PC-3 (cell line): ENCODE results near the gene SLC38A10. TPM values are rescaled to one million over a fixed set of nuclear protein-coding genes. Genes with fewer than 3 reads are reported as not detected.

Experiments used
- ATAC-seq: fragments of 200-7000 bp; cut with Tn5 transposase; 2 replicates; pipeline ENCODE4 v1.9.1; 2020; ENCODE audit warnings: mild to moderate bottlenecking, moderate library complexity
- BruUV-seq: library from RNA; stranded (reverse); fragments of 400-500 nt; replicated peaks from 2 replicates; lab custom pipeline; 2021; lab: Mats Ljungman, UMichigan
- CTCF ChIA-PET: fragments of 300-600 bp; sonication (Branson Sonifier 250); formaldehyde crosslinking; loops from one replicate; lab custom pipeline; 2022; ENCODE audit warnings: antibody characterized with exemption; lab: Charles Lee
- POLR2A ChIA-PET: fragments of 300-600 bp; sonication (Branson Sonifier 250); formaldehyde crosslinking; loops from one replicate; lab custom pipeline; 2022; ENCODE audit warnings: antibody characterized with exemption; ENCODE audit not compliant: unreplicated experiment; lab: Charles Lee
- DNase-seq: peaks from one replicate; pipeline ENCODE4 v3.0.0-alpha.2; 2015
- H2AFZ ChIP-seq: fragments of 300-600 bp; sonication (generic); 2 replicates; pipeline ENCODE4 v1.6.0; 2016; ENCODE audit warnings: antibody characterized with exemption, low read length
- H3F3A ChIP-seq: fragments of 300-600 bp; sonication (generic); one replicate; pipeline ENCODE4 v1.6.0; 2017; ENCODE audit warnings: antibody characterized with exemption, low read length, control low read depth, mild to moderate bottlenecking; ENCODE audit not compliant: unreplicated experiment
- H3K27ac ChIP-seq: fragments of 300-600 bp; sonication (generic); 2 replicates; pipeline ENCODE4 v1.5.1; 2016; ENCODE audit warnings: mild to moderate bottlenecking, low read length
- H3K27me3 ChIP-seq: fragments of 300-600 bp; sonication (generic); 2 replicates; pipeline ENCODE4 v1.6.1; 2016; ENCODE audit warnings: low read length, mixed read lengths
- H3K36me3 ChIP-seq: fragments of 300-600 bp; sonication (generic); 2 replicates; pipeline ENCODE4 v1.6.1; 2016; ENCODE audit warnings: low read depth, mixed run types, low read length, mixed read lengths
- H3K4me1 ChIP-seq: fragments of 300-600 bp; sonication (generic); 2 replicates; pipeline ENCODE4 v1.5.1; 2016; ENCODE audit warnings: low read length; ENCODE audit not compliant: insufficient read depth
- H3K4me2 ChIP-seq: fragments of 300-600 bp; sonication (generic); 2 replicates; pipeline ENCODE4 v1.6.0; 2016; ENCODE audit warnings: low read length
- H3K4me3 ChIP-seq: fragments of 300-600 bp; sonication (generic); 2 replicates; pipeline ENCODE4 v1.5.1; 2016; ENCODE audit warnings: mild to moderate bottlenecking, low read length, mixed read lengths
- H3K79me2 ChIP-seq: fragments of 300-600 bp; sonication (generic); 2 replicates; pipeline ENCODE4 v1.6.1; 2017; ENCODE audit warnings: low read length, mixed read lengths
- H3K9ac ChIP-seq: fragments of 300-600 bp; sonication (generic); 2 replicates; pipeline ENCODE4 v1.6.0; 2016; ENCODE audit warnings: mild to moderate bottlenecking, low read length
- H3K9me2 ChIP-seq: fragments of 300-600 bp; sonication (generic); replicated peaks from 2 replicates; pipeline ENCODE4 v1.6.1; 2016; ENCODE audit warnings: mixed run types, low read length, mixed read lengths
- H3K9me3 ChIP-seq: fragments of 300-600 bp; sonication (generic); 2 replicates; pipeline ENCODE4 v1.6.1; 2016; ENCODE audit warnings: low read length, mixed read lengths
- H4K20me1 ChIP-seq: fragments of 300-600 bp; sonication (generic); 2 replicates; pipeline ENCODE4 v1.6.1; 2016; ENCODE audit warnings: low read length, mixed read lengths
- EZH2 ChIP-seq: fragments of 300-600 bp; sonication (generic); IDR thresholded peaks from one replicate; pipeline ENCODE4 v1.6.1; 2017; ENCODE audit warnings: antibody characterized with exemption, mild to moderate bottlenecking, low read length; ENCODE audit not compliant: unreplicated experiment
- EZH2phosphoT487 ChIP-seq: fragments of 300-600 bp; sonication (generic); IDR thresholded peaks from 2 replicates; pipeline ENCODE4 v1.6.1; 2018; ENCODE audit warnings: mild to moderate bottlenecking, antibody characterized with exemption, low read length, borderline replicate concordance
- intact Hi-C: fragments of 100-400 bp; cut with micrococcal nuclease; formaldehyde crosslinking; loops from 2 replicates; pipeline ENCODE4 v1.9.0; 2023
- total RNA-seq: library from RNA; depleted of rRNA; stranded (reverse); fragments of >200 nt; gene quantifications from 2 replicates; pipeline ENCODE4 v1.2.3, GENCODE V29; 2014
- TF ChIP-seq, protein P1 (sequence below): fragments of 300-600 bp; sonication (generic); conservative IDR thresholded peaks from 2 replicates; pipeline ENCODE4 v1.5.1; 2017; ENCODE audit warnings: antibody characterized with exemption, low read depth, mild to moderate bottlenecking, low read length

The SLC38A10 gene
- total RNA-seq, 1 experiment from 2014 or later: 77.8 TPM

DNA sequence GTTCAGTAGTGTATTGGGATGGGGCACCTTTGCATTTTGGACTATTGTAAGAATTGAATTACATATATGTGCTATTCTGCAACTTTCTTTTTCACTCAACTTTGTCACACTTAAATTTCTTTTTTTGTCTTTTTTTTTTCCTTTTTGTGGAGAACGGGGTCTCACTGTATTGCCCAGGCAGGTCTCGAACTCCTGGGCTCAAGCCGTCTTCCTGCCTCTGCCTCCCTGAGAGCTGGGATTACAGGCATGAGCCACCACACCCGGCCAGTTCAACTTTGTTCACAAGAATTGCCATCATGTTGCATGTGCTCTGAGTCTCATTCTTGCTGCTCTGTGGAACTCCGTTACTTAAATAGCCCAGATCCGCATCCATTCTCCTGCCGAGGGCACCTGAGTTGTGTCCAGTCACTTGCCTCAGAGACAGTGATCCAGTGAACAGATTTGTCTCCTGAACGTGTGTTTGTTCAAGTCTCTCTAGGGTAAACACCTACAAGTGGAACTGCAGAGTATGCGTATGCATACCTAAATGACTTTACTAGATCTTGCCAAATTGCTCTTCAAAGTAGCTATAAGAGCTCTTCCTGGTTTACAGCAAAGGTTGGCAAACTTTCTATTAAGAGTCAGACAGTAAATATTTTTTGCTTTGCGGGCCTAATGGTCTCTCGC, 3.4 kb upstream of the SLC38A10 start:
- Histone ChIP-seq H4K20me1 (no peaks in the 10 kb centered on the region), H3K27ac (no peak overlapping the region), H3K9me2 (no peaks in the 10 kb centered on the region), H3K79me2 (peaks cover 24% of the 10 kb centered on the region), H3F3A (no peaks in the 10 kb centered on the region), H3K36me3 (no peaks in the 10 kb centered on the region), H3K4me3 (no peak overlapping the region), H2AFZ (peak overlapping the region; percentile 54; the same call in 1 of the 2 replicates), H3K9me3 (no peaks in the 10 kb centered on the region), H3K9ac (no peak overlapping the region), H3K27me3 (no peaks in the 10 kb centered on the region), H3K4me2 (no peak overlapping the region), H3K4me1 (peaks cover 11% of the 10 kb centered on the region)
- TF ChIP-seq, protein P1, sequence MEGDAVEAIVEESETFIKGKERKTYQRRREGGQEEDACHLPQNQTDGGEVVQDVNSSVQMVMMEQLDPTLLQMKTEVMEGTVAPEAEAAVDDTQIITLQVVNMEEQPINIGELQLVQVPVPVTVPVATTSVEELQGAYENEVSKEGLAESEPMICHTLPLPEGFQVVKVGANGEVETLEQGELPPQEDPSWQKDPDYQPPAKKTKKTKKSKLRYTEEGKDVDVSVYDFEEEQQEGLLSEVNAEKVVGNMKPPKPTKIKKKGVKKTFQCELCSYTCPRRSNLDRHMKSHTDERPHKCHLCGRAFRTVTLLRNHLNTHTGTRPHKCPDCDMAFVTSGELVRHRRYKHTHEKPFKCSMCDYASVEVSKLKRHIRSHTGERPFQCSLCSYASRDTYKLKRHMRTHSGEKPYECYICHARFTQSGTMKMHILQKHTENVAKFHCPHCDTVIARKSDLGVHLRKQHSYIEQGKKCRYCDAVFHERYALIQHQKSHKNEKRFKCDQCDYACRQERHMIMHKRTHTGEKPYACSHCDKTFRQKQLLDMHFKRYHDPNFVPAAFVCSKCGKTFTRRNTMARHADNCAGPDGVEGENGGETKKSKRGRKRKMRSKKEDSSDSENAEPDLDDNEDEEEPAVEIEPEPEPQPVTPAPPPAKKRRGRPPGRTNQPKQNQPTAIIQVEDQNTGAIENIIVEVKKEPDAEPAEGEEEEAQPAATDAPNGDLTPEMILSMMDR: no peak
- no peak for TF ChIP-seq EZH2
- no peak for TF ChIP-seq EZH2phosphoT487
- DNase-seq (peak; percentile 7), ATAC-seq (no peak)
- intact Hi-C loops: loop anchor here (5.0 kb wide), 2 partner anchors 39 to 69 kb away; no protein-coding TSS in a partner anchor
- no TSS peak for BruUV-seq
- POLR2A ChIA-PET: no interaction called here
- CTCF ChIA-PET: no interaction called here

DNA sequence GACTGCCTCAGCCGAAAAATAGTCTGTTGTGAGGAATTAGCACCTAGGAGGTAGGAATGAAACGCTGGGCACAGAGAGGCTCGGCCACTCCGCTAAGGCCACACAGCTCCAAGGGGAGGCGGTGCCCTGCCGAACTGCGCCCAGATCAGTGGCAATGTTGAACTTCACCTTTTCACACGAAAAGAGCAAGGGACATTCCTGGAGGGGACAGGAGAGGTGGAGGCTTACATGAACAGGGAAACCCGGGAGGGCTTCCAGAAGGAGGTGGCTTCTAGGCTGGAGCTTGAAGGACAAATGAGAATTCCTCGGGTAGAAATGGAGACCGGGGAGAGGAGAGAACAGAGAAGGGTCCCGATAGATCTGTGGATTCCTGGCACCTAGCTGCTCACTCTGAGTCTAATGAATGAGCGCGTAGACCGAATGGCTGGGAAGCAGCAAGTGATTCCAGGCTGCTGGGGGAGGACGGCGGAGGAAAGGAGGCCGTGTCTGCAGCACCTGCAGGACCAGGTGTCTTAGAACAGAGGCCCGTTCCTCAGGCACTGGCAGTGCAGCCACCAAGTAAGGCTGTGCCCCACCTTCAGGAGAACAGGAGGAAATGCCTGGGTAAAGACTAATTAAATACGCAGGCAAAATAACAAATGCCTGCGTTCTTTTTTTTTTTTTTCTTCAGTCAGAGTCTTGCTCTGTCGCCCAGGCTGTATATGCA, 722 bp upstream of the SLC38A10 start:
- intact Hi-C loops: loop anchor here (1.0 to 5.0 kb wide), 3 partner anchors 13 to 71 kb away; no protein-coding TSS in a partner anchor
- peak overlapping the region; percentile 92 for H3K4me2 ChIP-seq
- H3K4me3 ChIP-seq: peak overlapping the region; percentile 78
- H3K27me3 ChIP-seq: no peaks in the 10 kb centered on the region
- ATAC-seq (peak; percentile 75), DNase-seq (peak; percentile 88)
- peak overlapping the region; percentile 96 for H2AFZ ChIP-seq
- CTCF ChIA-PET: interaction anchor here (0.6 to 1.5 kb wide), 3 partner anchors 34 to 133 kb away, joined by 5 to 18 read pairs (median 9); partner anchors contain the start of gene BAHCC1
- H3K9me3 ChIP-seq: no peaks in the 10 kb centered on the region
- TF ChIP-seq, protein P1: peak; percentile 52
- no peak for TF ChIP-seq EZH2
- peaks cover 45% of the 10 kb centered on the region for H3K79me2 ChIP-seq
- peaks cover 13% of the 10 kb centered on the region for H3K4me1 ChIP-seq
- no peaks in the 10 kb centered on the region for H3F3A ChIP-seq
- peak overlapping the region; percentile 38 for H3K27ac ChIP-seq
- POLR2A ChIA-PET: interaction anchor here (0.6 to 1.2 kb wide), 2 partner anchors 41 to 57 kb away, joined by 4 to 10 read pairs; partner anchors contain the start of genes NDUFAF8 and TEPSIN
- BruUV-seq: TSS peak; percentile 90
- H3K9me2 ChIP-seq: no peaks in the 10 kb centered on the region
- H4K20me1 ChIP-seq: no peaks in the 10 kb centered on the region
- H3K9ac ChIP-seq: peak overlapping the region; percentile 96
- H3K36me3 ChIP-seq: no peaks in the 10 kb centered on the region
